Measurements from ENCODE around the gene ANAPC5.
A peak's percentile ranks its signal among the peaks of the same experiment; 100 is the strongest.

Gene ANAPC5

GRCh38 chr12:121352682-121353018, 439 bp upstream of the ANAPC5 start:
- FAIRE-seq = no peak
- DNase-seq (ENCODE audit: insufficient read length, low spot score) = no peak

DNA sequence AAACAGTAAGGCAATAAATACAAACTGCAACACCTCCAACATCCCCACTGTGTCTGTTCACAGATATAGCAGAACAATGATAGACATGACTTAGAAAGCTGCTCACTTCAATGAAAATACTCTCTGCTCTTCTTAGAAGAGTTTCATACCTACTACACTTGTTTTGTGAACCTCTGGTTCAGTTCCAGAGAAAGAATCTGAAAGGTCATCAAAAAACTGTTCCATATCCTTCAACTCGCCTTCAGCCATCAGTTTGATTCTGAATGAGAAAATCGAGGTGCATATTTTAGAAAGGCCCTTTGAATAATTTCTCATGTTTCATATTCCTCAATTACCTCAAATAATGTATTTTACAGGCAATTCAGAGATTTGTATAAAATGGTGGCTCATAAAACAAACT, 5.5 kb downstream of the ANAPC5 start:
- FAIRE-seq (no peak), DNase-seq (ENCODE audit: insufficient read length, low spot score) (no peak)
- TF ChIP-seq POU2F2 (IDR thresholded peaks at IDR 0.05; ENCODE audit: low read depth, low read length) = no peak
- no peak for TF ChIP-seq POLR2A (IDR thresholded peaks at IDR 0.05; ENCODE audit: low read depth, low read length)
- TF ChIP-seq SPI1 (IDR thresholded peaks at IDR 0.05; ENCODE audit: low read depth, low read length) = no peak
- TF ChIP-seq PAX5 (IDR thresholded peaks at IDR 0.05; ENCODE audit: insufficient read depth, low read length, severe bottlenecking) = no peak
- no peak for TF ChIP-seq TAF1 (IDR thresholded peaks at IDR 0.05; ENCODE audit: low read depth, low read length)
- TF ChIP-seq POLR2AphosphoS5 (IDR thresholded peaks at IDR 0.05; ENCODE audit: low read depth, low read length) = no peak

More at GRCh38 chr12:121352682-121353018, 439 bp upstream of the ANAPC5 start:
- TF ChIP-seq POLR2AphosphoS5 (IDR thresholded peaks at IDR 0.05; ENCODE audit: low read depth, low read length) (no peak), POLR2A (IDR thresholded peaks at IDR 0.05; ENCODE audit: low read depth, low read length) (no peak), PAX5 (IDR thresholded peaks at IDR 0.05; ENCODE audit: insufficient read depth, low read length, severe bottlenecking) (no peak), POU2F2 (IDR thresholded peaks at IDR 0.05; ENCODE audit: low read depth, low read length) (no peak), TAF1 (IDR thresholded peaks at IDR 0.05; ENCODE audit: low read depth, low read length) (no peak), SPI1 (IDR thresholded peaks at IDR 0.05; ENCODE audit: low read depth, low read length) (no peak)

GRCh38 chr12:121345151-121345815, 6.9 kb downstream of the ANAPC5 start:
- TF ChIP-seq SPI1 (IDR thresholded peaks at IDR 0.05; ENCODE audit: low read depth, low read length) (no peak), TAF1 (IDR thresholded peaks at IDR 0.05; ENCODE audit: low read depth, low read length) (no peak), POLR2A (IDR thresholded peaks at IDR 0.05; ENCODE audit: low read depth, low read length) (no peak), PAX5 (IDR thresholded peaks at IDR 0.05; ENCODE audit: insufficient read depth, low read length, severe bottlenecking) (no peak), POU2F2 (IDR thresholded peaks at IDR 0.05; ENCODE audit: low read depth, low read length) (no peak), POLR2AphosphoS5 (IDR thresholded peaks at IDR 0.05; ENCODE audit: low read depth, low read length) (no peak)
- DNase-seq (ENCODE audit: insufficient read length, low spot score) = no peak
- no peak for FAIRE-seq

GRCh38 chr12:121344506-121344905, 7.7 kb downstream of the ANAPC5 start:
- no peak for DNase-seq (ENCODE audit: insufficient read length, low spot score)
- no peak for TF ChIP-seq POLR2A (IDR thresholded peaks at IDR 0.05; ENCODE audit: low read depth, low read length)
- TF ChIP-seq SPI1 (IDR thresholded peaks at IDR 0.05; ENCODE audit: low read depth, low read length) = no peak
- no peak for FAIRE-seq

GRCh38 chr12:121337416-121337815, 14.8 kb downstream of the ANAPC5 start:
- DNase-seq (ENCODE audit: insufficient read length, low spot score) (no peak), FAIRE-seq (no peak)
- TF ChIP-seq POLR2A (IDR thresholded peaks at IDR 0.05; ENCODE audit: low read depth, low read length) = peak; percentile 37; the same call in 1 of the 2 replicates
- no peak for TF ChIP-seq POLR2AphosphoS5 (IDR thresholded peaks at IDR 0.05; ENCODE audit: low read depth, low read length)

GRCh38 chr12:121334513-121335343, 17.5 kb downstream of the ANAPC5 start:
- FAIRE-seq = peak; percentile 69
- no peak for DNase-seq (ENCODE audit: insufficient read length, low spot score)
- TF ChIP-seq PAX5 (IDR thresholded peaks at IDR 0.05; ENCODE audit: insufficient read depth, low read length, severe bottlenecking) = no peak
- no peak for TF ChIP-seq SPI1 (IDR thresholded peaks at IDR 0.05; ENCODE audit: low read depth, low read length)
- TF ChIP-seq POU2F2 (IDR thresholded peaks at IDR 0.05; ENCODE audit: low read depth, low read length) = no peak
- 0 out of 2 replicates have a peak, but pooled peaks have one; percentile 26 for TF ChIP-seq POLR2A (IDR thresholded peaks at IDR 0.05; ENCODE audit: low read depth, low read length)

DNA sequence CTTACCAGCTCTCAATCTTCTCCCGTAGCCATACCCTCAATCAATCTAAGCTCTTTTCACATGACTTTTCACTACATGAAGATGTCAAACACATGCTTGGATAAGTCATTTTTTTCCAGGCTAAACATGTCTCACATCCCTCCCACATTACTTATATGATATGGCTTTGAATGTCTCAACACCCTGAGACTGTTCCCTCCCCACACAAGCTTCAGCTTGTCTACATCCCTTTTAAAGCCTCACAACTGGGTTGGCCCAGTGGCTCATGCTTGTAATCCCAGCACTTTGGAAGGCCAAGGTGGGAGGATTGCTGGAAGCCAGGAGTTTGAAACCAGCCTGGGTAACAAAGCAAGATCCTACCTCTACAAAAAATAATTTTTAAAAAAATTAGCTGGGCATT, 18.5 kb downstream of the ANAPC5 start:
- no peak for TF ChIP-seq SPI1 (IDR thresholded peaks at IDR 0.05; ENCODE audit: low read depth, low read length)
- TF ChIP-seq TAF1 (IDR thresholded peaks at IDR 0.05; ENCODE audit: low read depth, low read length) = no peak
- TF ChIP-seq POLR2A (IDR thresholded peaks at IDR 0.05; ENCODE audit: low read depth, low read length) = no peak
- no peak for TF ChIP-seq PAX5 (IDR thresholded peaks at IDR 0.05; ENCODE audit: insufficient read depth, low read length, severe bottlenecking)
- TF ChIP-seq POLR2AphosphoS5 (IDR thresholded peaks at IDR 0.05; ENCODE audit: low read depth, low read length) = no peak
- no peak for TF ChIP-seq POU2F2 (IDR thresholded peaks at IDR 0.05; ENCODE audit: low read depth, low read length)
- no peak for DNase-seq (ENCODE audit: insufficient read length, low spot score)
- FAIRE-seq = no peak

- FAIRE-seq = no peak
- no peak for DNase-seq (ENCODE audit: insufficient read length, low spot score)
- TF ChIP-seq TAF1 (IDR thresholded peaks at IDR 0.05; ENCODE audit: low read depth, low read length) (no peak), POLR2AphosphoS5 (IDR thresholded peaks at IDR 0.05; ENCODE audit: low read depth, low read length) (no peak), POU2F2 (IDR thresholded peaks at IDR 0.05; ENCODE audit: low read depth, low read length) (no peak), PAX5 (IDR thresholded peaks at IDR 0.05; ENCODE audit: insufficient read depth, low read length, severe bottlenecking) (no peak), SPI1 (IDR thresholded peaks at IDR 0.05; ENCODE audit: low read depth, low read length) (no peak), POLR2A (IDR thresholded peaks at IDR 0.05; ENCODE audit: low read depth, low read length) (no peak)
These were observed 21.0 kb downstream of the ANAPC5 start for GRCh38 chr12:121331248-121331647.

- TF ChIP-seq POLR2AphosphoS5 (IDR thresholded peaks at IDR 0.05; ENCODE audit: low read depth, low read length) = no peak
- no peak for TF ChIP-seq PAX5 (IDR thresholded peaks at IDR 0.05; ENCODE audit: insufficient read depth, low read length, severe bottlenecking)
- TF ChIP-seq SPI1 (IDR thresholded peaks at IDR 0.05; ENCODE audit: low read depth, low read length) = no peak
- no peak for TF ChIP-seq POU2F2 (IDR thresholded peaks at IDR 0.05; ENCODE audit: low read depth, low read length)
- TF ChIP-seq TAF1 (IDR thresholded peaks at IDR 0.05; ENCODE audit: low read depth, low read length) = no peak
- TF ChIP-seq POLR2A (IDR thresholded peaks at IDR 0.05; ENCODE audit: low read depth, low read length) = no peak
- FAIRE-seq (no peak), DNase-seq (ENCODE audit: insufficient read length, low spot score) (no peak)
These were observed 21.5 kb downstream of the ANAPC5 start for GRCh38 chr12:121330692-121331091.

DNA sequence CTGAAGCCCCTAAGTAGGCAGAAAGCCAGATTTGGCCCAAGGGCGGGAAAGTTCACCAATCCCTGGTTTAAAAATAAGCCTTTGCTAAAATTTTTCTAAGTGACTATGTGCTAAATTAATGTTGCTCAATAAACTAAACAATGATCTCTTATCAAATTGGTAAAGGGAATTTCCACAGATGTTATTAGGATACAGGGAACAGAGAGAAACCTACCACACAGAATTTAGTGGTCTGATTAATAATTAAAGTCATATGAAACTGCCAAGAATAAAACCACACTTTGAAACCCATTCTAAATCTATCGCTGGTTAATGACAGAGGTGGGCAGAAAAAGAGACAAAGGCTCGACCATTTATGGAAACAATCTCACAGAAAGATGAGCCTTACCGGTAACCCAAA, 22.0 kb downstream of the ANAPC5 start:
- TF ChIP-seq POLR2A (IDR thresholded peaks at IDR 0.05; ENCODE audit: low read depth, low read length) = no peak
- no peak for TF ChIP-seq TAF1 (IDR thresholded peaks at IDR 0.05; ENCODE audit: low read depth, low read length)
- no peak for TF ChIP-seq SPI1 (IDR thresholded peaks at IDR 0.05; ENCODE audit: low read depth, low read length)
- DNase-seq (ENCODE audit: insufficient read length, low spot score) (no peak), FAIRE-seq (no peak)

All from GM12891 (cell line).